GM18499 (cell line): Measurements from ENCODE around the gene THRAP3.
"Not testable (repeated sequence)": the region's sequence is repeated elsewhere in the genome, so short reads cannot be mapped to it uniquely, and the experiment has no call there.

Experiments
- ATAC-seq: cut with Tn5 transposase; IDR thresholded peaks from one replicate; pipeline ENCODE4 v1.9.1; 2021; ENCODE audit warnings: moderate number of reproducible peaks; ENCODE audit not compliant: insufficient read depth, unreplicated experiment

THRAP3 gene

DNA sequence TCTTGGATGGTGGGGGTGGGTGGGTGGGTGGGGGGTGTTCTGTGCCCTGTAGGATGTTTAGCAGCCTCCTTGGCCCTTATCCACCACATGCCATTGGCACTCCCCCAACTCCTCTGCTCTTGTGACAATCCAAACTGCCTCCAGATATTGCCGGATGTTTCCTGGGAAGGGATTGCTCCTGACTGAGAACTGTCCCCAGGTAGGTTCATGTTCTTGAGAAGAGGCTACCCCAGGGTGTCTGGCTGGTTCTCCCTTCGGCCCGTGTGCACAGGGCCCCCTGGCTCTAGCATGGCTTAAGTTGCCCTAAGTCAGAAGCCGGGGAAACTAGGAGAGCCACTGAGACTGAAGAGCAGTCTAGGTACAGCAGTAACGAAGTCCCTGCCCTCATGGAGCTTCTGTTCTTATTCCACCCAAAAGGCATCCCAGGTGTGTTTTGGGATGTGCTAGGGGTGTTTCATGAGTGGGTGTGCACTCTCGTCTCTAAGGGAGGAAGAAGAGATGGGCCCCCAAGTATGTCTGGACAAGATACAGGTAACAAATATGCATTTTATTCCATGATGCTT is 19.8 kb upstream of the THRAP3 start:
- no peak for ATAC-seq

DNA sequence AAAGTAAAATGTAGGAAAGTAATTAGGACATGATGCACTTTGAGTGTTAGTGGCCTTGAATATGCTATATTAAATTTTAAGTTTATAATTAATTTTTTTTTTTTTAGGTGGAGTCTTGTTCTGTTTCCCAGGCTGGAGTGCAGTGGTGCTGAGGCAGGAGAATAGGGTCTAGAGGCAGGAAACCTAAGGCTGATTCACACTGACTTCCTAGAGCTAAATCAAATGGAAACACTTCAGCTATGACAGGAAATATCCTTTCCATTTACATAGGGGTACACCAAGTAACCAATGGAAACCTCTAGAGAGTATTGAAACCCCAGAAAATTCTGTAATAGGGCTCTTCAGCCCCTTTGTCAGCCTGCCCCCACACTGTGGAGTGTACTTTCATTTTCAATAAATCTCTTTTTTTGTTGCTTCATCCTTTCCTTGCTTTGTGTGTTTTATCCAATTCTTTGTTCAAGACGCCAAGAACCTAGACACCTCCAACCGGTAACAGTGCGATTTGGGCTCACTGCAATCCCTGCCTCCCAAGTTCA is 17.9 kb upstream of the THRAP3 start:
- ATAC-seq, result no peak

DNA sequence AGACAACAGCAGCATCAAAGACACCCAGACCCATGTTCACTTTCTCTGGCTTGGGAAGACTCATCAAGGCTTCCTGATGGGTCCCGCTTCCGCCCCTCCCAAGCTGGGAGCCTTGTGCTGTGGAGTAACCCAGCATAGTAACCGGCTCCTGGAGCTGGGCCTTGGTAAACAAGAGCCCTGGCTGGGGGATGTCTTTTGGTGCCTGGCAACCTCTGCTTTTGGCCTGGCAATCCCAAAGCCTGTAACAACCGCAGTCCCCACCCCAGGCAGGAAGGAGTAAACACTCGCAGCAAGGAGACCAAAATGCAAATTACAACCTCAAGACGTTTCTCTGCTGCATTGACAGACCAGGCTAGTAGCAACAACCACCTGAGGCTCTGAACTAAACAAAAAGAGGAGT is 16.9 kb upstream of the THRAP3 start:
- no peak for ATAC-seq

DNA sequence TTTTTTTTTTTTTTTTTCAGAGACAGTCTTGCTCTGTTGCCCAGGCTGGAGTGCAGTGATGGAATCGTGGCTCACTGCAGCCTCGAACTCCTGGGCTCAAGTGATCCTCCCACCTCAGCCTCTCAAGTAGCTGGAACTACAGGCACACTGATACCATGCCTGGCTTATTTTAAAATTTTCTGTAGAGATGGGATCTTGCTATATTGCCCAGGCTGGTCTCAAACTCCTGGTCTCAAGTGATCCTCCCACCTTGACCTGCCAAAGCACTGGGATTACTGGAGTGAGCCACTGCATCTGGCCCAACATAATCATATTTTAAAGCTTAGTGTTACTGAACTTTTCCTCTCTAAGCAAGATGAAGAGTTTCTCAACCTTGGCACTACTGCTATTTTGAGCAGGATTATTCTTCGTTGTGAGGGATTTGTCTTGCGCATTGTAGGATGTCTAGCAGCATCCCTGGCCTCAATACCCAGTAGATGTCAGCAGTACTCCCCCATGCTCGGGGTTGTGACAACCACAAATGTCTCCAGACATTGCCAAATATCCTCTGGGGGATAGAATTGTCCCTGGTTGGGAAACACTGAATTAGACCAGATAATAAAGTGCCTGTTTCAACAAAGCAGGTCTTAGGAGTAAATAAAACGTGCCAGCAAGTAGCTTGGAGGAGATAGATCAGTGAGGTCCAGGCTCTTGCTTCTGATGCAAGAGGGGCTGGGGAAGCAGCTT is 15.1 kb upstream of the THRAP3 start:
- no peak for ATAC-seq

DNA sequence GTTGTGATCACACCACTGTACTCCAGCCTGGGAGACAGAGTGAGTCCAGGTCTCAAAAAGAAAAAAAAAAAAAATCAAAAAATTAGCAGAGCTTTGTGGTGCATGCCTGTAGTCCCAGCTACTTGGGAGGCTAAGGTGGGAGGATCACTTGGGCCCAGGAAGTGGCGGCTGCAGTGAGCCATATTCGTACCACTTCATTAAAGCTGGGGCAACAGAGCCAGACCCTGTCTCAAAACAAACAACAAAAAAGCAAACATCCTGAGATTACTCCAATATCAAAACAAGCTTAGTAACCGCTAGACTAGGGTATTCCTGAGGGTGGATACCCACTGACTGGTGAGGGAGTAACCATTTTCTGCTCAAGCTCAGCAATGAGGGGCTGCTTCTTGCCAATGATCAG is 12.9 kb upstream of the THRAP3 start:
- no peak for ATAC-seq

DNA sequence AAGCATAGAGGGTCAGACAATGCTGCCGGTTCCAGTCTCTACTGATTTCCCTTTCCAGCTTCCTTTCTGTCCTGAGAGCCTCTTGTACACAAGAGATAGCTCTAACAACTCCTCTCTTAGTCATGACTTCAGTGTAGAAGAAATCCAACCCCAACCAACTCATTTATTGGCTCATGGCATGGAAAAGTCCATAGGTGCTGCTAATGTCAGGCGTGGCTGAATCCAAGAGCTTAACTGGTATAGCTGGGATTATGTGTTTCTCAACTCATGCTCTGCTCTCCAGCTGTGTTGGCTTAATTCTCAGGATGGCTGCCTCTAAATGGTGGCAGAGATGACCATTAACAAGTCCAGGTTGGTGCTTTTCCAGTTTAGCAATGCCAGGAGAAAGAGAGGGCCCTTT is 12.4 kb upstream of the THRAP3 start:
- ATAC-seq, result no peak

DNA sequence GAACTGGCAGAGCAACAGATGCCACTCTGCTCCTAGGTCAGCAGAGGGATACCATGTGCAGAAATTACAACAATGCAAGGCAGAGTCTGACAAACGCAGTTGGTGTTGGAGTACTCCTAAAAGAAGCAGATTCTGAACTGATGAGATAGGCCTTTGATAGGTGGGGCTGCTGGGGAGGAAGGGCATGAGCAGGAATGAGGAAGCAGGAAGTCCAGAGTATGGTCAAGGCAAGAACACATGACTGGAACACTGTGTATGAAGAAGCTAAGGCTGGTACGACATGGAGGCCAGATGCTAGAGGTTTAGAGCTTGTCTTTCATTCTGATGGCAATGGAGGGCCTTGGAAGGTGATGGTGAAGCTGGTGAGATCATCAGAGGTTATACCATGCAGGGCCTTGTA is 11.5 kb upstream of the THRAP3 start:
- no peak for ATAC-seq

DNA sequence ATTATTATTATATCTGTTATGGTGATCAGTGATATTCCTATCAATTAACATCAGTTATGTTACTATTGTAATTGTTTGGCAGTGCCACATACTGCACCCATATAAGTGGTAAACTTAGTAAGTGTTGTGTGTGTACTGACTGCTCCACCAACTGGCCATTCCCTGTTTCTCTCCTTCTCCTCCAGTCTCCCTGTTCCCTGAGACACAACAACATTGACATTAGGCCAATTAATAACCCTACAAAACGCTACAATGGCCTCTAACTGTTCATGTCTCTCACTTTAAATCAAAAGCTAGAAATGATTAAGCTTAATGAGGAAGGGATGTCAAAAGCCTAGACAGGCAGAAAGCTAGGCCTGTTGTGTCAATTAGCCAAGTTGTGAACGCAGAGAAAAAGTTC is 6.6 kb upstream of the THRAP3 start:
- no peak for ATAC-seq

DNA sequence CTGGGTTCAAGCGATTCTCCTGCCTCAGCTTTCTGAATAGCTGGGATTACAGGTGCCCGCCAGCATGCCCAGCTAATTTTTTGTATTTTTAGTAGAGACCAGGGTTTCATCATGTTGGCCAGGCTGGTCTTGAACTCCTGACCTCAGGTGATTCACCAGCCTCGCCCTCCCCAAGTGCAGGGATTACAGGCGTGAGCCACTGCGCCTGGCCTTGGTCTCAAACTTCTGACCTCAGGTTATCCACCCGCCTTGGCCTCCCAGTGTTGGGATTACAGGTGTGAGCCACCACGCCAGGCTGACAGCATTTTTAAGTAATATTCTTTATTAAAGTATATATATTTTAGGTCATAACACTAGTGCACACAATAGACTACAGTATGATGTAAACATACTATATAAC is 2.3 kb upstream of the THRAP3 start:
- ATAC-seq, result not testable (repeated sequence)

DNA sequence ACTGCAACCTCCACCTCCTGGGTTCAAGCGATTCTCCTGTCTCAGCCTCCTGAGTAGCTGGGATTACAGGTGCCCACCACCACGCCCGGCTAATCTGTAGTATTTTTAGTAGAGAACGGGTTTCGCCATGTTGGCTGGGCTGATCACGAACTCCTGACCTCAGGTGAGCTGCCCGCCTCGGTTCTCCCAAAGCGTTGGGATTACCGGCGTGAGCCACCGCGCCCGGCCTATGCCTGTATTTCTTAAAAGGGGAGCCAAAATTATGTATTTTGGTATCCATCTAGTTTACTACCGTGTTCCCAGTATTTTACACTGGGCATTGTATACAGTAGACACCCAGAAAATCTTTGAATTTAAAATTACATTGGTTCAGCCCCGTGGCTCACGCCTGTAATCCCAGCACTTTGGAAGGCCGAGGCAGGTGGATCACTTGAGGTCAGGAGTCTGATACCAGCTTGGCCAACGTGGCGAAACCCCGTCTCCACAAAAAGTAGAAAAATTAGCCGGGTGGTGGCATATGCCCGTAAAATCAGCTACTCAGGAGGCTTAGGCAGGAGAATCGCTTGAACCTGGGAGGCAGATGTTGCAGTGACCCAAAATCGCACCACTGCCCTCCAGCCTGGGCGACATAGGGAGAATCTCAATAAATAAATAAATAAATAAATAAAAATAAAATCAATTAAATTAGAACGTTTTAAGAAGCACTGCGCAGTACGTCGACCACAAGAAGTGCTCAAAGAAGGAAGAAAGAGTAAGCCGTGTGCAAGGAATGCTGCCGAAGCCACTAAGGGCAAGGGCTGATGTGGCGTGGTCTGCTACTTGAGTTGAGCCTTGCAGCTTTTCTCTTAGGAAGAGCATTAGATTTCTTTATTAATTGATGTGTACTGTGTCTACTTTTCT is 1.5 kb upstream of the THRAP3 start:
- ATAC-seq, result no peak

DNA sequence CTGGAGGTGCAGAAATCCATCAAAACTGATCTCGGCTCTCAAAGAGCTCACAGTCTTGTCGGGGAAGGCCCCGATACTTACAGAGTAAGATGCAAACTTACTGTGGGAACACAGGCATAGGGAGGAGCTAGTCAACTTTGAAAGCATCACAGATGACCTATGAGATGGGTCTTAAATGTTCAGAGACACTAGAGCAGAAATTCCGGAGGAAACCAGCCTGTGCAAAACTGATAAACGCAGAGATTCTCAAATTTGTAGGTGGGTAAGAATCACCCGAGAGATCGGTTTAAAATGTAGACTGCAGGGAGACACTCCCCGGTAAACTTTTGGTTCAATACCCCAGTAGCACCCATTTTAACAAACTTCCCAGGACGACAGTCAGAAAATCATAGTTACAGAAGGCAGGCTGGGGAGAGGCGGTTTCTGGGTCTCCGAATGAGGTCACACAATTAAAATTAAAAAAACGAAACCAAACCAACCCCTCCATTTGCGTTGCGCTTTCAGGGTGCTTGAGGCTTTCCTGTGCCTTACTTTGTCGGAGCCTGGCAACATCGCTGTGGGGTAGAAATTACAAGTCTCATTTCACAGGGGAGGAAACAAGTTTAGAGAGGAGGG is 755 bp upstream of the THRAP3 start:
- peak; percentile 12 for ATAC-seq

DNA sequence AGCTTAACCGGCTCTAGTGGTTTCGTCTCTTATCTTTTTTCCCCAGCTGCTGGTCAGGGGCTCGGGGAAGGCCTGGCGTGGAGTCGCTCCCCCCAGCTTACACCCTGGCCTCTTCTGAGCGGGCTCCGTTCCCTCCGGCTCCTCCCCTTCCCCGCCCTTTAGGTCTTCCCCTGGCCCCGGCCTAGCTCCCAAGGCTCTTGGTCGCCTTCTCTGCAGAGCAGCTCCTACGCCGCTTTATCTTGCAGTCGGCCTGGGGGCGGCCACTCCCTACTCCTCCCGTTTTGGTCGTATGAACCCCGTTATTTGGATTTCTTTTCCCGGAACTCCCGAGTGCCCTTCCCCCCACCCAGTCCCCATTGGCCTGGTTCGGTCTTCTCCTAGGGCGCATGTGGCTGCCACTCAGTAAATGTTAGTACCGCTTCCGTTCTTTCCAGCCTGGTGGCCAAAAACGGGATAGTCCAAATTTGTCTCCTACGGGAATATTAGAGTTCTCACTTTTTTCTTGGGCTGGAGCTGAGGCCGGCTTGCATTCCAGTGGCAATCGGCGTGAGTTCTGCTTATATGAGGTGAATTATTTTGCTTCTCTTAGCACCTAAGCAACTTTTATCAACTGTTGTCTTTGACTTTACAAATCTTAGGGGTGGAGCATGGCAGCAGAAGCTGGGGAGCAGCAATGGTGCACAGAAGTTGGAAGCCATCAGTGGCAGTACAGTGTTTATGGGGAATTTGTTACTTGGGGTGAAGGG is 467 bp downstream of the THRAP3 start:
- no peak for ATAC-seq

DNA sequence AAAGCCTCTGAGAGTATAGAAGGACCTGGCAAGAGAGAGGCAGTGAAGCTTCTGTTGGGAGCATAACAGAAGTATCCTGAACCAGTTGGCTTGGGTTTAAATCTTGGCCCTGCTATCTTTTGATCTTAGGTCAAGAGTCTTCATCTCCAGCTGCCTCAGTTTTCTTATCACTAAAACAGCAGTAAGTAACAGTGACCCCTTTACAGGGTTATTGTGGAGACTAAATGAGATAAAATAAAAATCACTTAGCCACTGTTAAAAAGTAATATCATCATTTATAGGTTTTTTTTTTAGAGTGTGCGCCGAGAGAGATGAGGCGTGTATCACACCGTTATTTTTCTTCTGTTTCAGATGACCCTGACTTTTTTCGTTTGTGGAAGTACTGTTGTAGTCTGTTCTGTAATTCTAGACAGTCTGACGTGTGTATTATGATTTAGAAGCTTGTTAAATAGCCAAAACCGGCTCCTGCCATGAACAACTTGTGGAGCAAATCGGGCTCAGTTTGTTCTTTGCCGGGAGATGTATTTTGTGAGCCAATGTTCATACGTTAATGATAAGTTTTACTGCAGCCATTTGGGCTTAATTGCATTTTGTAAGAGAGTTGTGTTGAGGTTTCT is 1.1 kb downstream of the THRAP3 start:
- no peak for ATAC-seq

DNA sequence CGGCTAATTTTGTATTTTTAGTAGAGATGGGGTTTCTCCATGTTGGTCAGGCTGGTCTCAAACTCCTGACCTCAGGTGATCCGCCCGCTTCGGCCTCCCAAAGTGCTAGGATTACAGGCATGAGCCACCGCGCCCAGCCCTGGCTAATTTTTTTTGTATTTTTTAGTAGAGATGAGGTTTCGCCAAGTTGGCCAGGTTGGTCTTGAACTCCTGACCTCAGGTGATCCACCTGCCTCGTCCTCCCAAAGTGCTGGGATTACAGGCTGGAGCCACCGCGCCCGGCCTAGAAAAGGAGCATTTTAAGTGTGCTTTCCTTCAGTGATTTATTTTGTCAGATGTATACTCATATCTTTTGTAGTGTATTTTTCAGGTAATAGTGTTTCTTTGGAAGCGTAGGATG is 6.0 kb downstream of the THRAP3 start:
- ATAC-seq, result not testable (repeated sequence)

DNA sequence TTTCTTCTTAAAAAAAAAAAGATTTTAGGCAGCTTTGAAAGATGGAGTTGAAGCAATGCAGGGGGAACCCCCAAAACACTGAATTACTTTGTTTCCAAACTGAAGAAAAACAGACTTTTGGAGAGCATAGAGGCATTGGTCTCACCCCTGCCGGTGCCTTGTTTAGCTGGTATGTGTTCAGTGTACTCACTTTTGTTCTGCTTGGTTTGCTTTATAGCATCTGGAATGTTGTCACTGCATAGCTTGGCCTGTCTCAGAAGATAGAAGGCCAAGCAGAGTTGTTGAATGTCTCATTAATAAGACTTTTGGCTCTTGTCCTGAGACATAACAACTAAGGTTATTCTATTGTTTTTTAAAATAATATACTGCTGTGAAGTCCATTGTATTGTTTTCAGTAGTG is 6.9 kb downstream of the THRAP3 start:
- ATAC-seq, result no peak

DNA sequence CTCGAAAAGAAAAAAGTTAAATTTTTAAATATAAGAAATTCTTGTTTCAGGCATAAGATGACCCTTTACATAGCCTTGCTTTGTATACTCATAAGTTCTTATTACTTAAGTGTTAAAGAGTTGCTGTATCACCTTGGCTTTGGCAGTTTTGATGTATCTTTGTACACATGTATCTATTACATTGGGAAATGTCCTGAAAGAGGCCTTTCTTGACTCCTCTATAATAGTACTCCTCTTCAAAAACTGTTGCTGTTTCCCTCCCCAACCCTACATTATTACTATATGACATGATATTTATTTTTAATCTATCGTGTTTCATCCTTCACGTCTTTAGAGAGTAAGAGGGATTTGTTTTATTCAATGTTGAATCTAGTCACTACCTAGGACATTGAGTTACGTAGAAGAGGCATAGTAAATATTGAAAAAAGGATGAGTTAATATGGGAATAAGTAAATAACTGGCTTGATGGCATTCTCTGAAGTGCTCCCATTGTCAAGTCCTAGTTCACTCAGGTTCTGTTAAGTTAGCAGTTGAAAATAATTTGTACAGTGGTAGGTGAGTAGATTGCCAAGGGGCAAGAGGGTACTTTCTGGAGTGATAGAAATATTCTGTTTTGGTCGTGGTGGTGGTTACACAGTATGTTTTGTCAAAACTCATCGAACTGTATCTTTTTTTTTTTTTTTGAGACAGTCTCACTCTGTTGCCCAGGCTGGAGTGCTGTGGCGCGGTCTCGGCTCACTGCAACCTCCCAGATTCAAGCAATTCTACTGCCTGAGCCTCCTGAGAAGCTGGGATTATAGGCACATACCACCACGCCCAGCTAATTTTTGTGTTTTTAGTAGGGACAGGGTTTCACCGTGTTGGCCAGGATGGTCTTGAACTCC is 8.2 kb downstream of the THRAP3 start:
- ATAC-seq, result no peak

DNA sequence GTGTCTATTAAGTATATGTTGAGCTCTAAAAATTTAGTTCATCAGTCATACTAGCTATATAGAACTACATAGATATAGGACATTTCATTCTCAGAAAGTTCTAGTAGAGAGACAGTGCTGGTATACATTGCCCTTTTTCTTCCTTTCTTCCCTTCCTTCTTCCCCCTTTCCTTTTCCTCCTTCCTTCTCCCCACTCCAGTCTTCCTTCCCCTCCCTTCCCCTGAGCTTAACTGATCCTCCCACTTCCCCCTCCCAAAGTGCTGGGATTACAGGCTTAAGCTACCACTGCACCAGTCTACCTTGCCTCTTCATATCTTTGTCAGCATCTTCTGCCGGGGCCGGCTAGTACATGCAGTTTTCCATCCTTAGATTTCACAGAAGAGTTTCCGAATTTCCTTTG is 12.1 kb downstream of the THRAP3 start:
- no peak for ATAC-seq

DNA sequence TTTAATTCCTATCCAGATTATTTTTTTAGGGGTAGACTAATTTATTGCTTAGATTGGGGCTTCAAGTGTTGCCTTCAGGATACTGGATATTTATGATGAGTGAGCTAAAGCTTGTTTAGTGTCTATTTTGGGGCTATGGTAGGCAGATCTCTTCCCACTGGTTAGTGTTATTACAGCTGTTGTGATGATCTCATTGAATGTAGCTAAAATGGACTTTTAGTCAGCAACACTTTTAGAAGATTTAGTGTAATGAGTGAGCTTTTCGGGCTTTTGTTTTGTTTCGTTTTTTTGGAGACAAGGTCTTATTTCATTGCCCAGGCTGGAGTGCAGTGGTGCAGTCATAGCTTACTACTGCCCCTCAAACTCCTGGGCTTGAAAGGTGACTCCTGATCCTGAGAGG is 14.2 kb downstream of the THRAP3 start:
- ATAC-seq, result no peak
